Karpas-422 (cell line): ENCODE results near the gene SVIL. TPM values are rescaled to one million over a fixed set of nuclear protein-coding genes. Genes with fewer than 3 reads are reported as not detected.
"Not testable (repeated sequence)": the region's sequence is repeated elsewhere in the genome, so short reads cannot be mapped to it uniquely, and the experiment has no call there.

Experiments used
- DNase-seq: peaks from one replicate; pipeline ENCODE4 v3.0.0-alpha.2; 2015
- H2AFZ ChIP-seq: fragments of 200-600 bp; sonication (generic); 2 replicates; pipeline ENCODE4 v1.6.1; 2014; ENCODE audit warnings: antibody characterized with exemption, low read length, mixed read lengths
- H3K27ac ChIP-seq: fragments of 200-600 bp; sonication (generic); 2 replicates; pipeline ENCODE4 v1.5.1; 2014; ENCODE audit warnings: mild to moderate bottlenecking, low read length, moderate library complexity
- H3K27me3 ChIP-seq: fragments of 200-600 bp; sonication (generic); 2 replicates; pipeline ENCODE4 v1.6.1; 2014; ENCODE audit warnings: low read length, mixed read lengths
- H3K36me3 ChIP-seq: fragments of 200-600 bp; sonication (generic); 2 replicates; pipeline ENCODE4 v1.6.1; 2014; ENCODE audit warnings: low read length, mixed read lengths; ENCODE audit not compliant: insufficient read depth
- H3K4me1 ChIP-seq: fragments of 200-600 bp; sonication (generic); 2 replicates; pipeline ENCODE4 v1.6.1; 2014; ENCODE audit warnings: mild to moderate bottlenecking, low read length, mixed read lengths
- H3K4me2 ChIP-seq: fragments of 200-600 bp; sonication (generic); 2 replicates; pipeline ENCODE4 v1.6.1; 2014; ENCODE audit warnings: low read length, low read depth, mild to moderate bottlenecking; ENCODE audit not compliant: poor library complexity, severe bottlenecking
- H3K4me3 ChIP-seq: fragments of 200-600 bp; sonication (generic); 2 replicates; pipeline ENCODE4 v1.5.1; 2014; ENCODE audit warnings: mild to moderate bottlenecking, antibody characterized with exemption, low read length, mixed read lengths
- H3K79me2 ChIP-seq: fragments of 200-600 bp; sonication (generic); 2 replicates; pipeline ENCODE4 v1.6.1; 2014; ENCODE audit warnings: mild to moderate bottlenecking, low read length, mixed read lengths
- H3K9ac ChIP-seq: fragments of 200-600 bp; sonication (generic); 2 replicates; pipeline ENCODE4 v1.6.0; 2014; ENCODE audit warnings: low read length
- H3K9me2 ChIP-seq: fragments of 200-600 bp; sonication (generic), shearing (Covaris generic); replicated peaks from 2 replicates; pipeline ENCODE4 v1.6.0; 2014; ENCODE audit warnings: mild to moderate bottlenecking, low read length, moderate library complexity; ENCODE audit not compliant: insufficient read depth
- H3K9me3 ChIP-seq: fragments of 300-700, 200-600 bp; sonication (generic); 2 replicates; pipeline ENCODE4 v1.6.1; 2014; ENCODE audit warnings: low read length, mixed read lengths
- H4K20me1 ChIP-seq: fragments of 200-600 bp; sonication (generic); 2 replicates; pipeline ENCODE4 v1.6.1; 2014; ENCODE audit warnings: mild to moderate bottlenecking, antibody characterized with exemption, low read length, low read depth; ENCODE audit not compliant: insufficient read depth
- total RNA-seq: library from RNA; depleted of rRNA; stranded (reverse); fragments of >200 nt; shearing (Covaris generic); gene quantifications from 2 replicates; pipeline ENCODE4 v1.2.3, GENCODE V29; 2014; ENCODE audit warnings: low replicate concordance

SVIL gene
- total RNA-seq, 1 experiment from 2014 or later: not detected

DNA sequence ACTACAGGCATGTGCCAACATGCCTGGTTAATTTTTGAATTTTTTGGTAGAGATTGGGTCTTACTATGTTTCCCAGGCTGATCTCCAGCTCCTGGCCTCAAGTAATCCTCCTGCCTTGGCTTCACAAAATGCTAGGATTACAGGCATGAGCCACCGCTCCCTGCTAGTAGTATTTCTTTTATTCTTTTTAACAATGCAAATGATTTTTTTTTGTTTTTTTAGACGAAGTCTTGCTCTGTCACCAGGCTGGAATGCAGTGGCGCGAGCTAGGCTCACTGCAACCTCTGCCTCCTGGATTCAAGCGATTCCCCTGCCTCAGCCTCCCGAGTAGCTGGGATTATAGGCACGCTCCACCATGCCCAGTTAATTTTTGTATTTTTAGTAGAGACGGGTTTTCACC lies 58.1 kb downstream of the SVIL start:
- Histone ChIP-seq H3K4me2 (no peak overlapping the region), H4K20me1 (no peaks in the 10 kb centered on the region), H2AFZ (no peak overlapping the region), H3K27ac (no peak overlapping the region), H3K9me2 (no peaks in the 10 kb centered on the region), H3K27me3 (no peaks in the 10 kb centered on the region), H3K9me3 (no peaks in the 10 kb centered on the region), H3K4me1 (no peaks in the 10 kb centered on the region), H3K4me3 (no peak overlapping the region), H3K9ac (no peak overlapping the region), H3K79me2 (no peaks in the 10 kb centered on the region), H3K36me3 (no peaks in the 10 kb centered on the region)
- no peak for DNase-seq

DNA sequence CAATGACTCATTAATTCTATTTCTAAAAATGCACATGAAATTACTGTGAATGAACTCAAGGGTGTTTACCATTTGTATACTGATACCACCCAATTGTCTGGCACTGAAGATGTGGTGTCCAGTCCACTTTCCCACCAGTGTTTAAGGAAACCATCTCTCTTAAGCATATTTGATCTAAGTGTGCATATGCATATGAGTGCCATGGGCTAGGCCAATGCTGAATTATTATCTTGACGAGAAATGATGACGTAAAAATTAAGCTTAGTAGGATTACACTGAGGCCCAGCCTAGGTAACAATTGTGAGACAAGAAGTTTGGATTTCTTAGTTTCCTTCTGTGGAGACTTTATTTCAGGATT lies 59.7 kb downstream of the SVIL start:
- Histone ChIP-seq H3K4me2 (no peak overlapping the region), H3K4me3 (no peak overlapping the region), H3K9me3 (no peaks in the 10 kb centered on the region), H4K20me1 (no peaks in the 10 kb centered on the region), H2AFZ (no peak overlapping the region), H3K9me2 (no peaks in the 10 kb centered on the region), H3K9ac (no peak overlapping the region), H3K36me3 (no peaks in the 10 kb centered on the region), H3K27ac (no peak overlapping the region), H3K79me2 (no peaks in the 10 kb centered on the region), H3K4me1 (no peaks in the 10 kb centered on the region), H3K27me3 (no peaks in the 10 kb centered on the region)
- DNase-seq: no peak

DNA sequence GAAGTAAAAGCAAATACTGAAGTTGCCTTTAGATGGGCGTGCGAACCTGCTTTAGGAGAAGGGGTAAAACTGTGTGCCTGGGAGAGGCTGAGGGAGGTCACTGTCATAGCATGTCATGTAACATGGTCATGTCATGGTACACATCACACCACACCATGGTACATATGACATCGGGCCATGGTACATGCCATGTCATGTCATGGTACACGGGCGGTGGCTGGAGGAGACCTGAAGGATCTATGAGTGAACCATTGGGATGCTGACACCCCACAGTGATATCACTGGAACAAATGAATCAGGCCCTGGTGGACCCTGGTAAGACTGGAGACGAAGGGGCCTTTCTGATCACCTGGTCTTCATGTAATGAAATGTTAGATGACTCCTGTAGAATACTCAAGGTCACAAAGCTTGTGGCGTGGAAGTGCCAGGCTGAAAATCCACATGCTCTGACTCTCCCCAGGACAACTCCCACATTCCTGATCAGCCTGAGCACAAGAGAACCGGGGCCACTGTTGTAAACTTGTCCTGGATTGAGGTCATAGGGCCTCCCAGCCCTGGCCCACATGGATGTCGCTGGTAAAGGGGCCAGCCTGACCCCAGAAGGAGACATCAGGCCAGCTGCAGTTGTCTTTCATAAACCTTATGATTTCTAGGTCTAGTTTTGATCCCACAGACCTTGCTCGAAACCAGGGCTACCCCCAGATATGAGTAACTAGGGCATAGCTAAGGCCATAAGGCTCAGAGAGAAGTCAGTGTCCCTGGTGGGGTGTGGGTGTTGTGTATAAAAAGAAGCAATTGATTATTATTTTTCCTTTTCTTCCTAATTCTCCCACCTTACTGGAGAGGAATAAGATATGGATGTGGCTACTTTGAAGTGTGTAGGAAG lies 60.3 kb downstream of the SVIL start:
- not testable (repeated sequence) for DNase-seq, H3K4me2 ChIP-seq, H3K79me2 ChIP-seq

DNA sequence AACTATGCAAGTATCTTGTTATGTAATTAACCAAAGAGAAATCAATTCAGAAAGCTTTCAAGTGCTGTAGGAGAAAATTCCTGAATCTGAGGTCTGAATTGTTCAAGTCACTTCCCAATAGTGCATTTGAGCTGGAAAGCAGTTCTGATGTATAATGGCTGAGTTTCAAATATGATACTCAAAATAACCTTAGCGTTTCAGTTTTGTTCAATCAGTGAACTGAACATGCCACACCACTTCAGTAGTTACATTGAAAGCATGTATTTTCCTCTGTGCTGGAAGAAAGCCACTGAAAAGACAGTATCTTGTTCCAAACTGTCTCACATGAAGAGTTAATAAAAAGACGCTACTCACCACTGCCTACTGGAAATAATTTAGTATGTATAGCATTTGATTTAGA lies 64.5 kb downstream of the SVIL start:
- not testable (repeated sequence) for H3K9me3 ChIP-seq, H3K4me2 ChIP-seq, H3K9ac ChIP-seq, H3K27me3 ChIP-seq, H2AFZ ChIP-seq, H3K4me3 ChIP-seq, H3K4me1 ChIP-seq, H3K79me2 ChIP-seq, H3K27ac ChIP-seq, H3K9me2 ChIP-seq, DNase-seq, H4K20me1 ChIP-seq, H3K36me3 ChIP-seq

More for the DNA sequence above, 60.3 kb downstream of the SVIL start:
- H3K4me1 ChIP-seq, H3K27me3 ChIP-seq, H3K27ac ChIP-seq, H3K9me2 ChIP-seq, H3K9ac ChIP-seq, H3K4me3 ChIP-seq, H4K20me1 ChIP-seq, H3K9me3 ChIP-seq, H3K36me3 ChIP-seq, H2AFZ ChIP-seq: not testable (repeated sequence)

DNA sequence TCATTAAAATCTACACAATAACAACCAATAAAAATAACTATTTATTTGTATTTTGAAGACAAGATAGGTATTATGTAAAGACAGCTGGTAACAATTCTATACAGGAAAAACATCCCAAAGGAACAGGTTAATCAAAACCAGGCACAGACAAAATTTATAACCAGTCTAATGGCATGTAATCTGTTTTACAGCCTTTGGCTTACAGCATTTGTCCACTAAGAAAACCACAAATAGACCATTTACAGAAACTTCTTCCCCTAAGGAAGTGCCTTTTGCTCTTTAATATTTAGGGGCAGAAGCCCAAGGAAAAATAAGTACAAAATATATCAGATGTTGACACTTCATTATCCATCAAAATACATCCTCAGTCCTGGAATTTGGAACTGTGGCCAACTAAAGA lies 65.0 kb downstream of the SVIL start:
- Histone ChIP-seq H3K9me3 (no peaks in the 10 kb centered on the region), H3K79me2 (no peaks in the 10 kb centered on the region), H3K4me3 (no peak overlapping the region), H2AFZ (no peak overlapping the region), H3K4me2 (no peak overlapping the region), H4K20me1 (no peaks in the 10 kb centered on the region), H3K27me3 (no peaks in the 10 kb centered on the region), H3K9ac (no peak overlapping the region), H3K27ac (no peak overlapping the region), H3K36me3 (no peaks in the 10 kb centered on the region), H3K9me2 (no peaks in the 10 kb centered on the region), H3K4me1 (no peaks in the 10 kb centered on the region)
- DNase-seq: no peak

DNA sequence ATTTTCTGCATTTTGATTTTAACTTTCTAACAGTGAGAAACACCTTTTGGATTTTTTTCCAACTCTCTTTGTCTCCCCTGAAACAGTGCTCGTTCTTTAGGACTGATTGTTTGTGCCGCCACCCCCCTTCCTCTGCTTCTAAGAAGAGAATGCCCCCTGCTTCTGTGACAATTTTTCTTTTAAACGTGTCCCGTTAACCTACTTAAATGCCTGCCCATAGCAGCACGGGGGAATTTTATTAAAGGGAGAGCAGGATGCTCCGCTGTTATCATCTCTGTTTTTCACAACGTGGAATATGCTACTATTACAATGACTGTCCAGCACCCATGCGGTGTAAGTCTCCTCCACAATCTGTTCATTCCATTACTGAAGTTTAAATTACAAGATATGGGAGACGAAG lies 67.8 kb downstream of the SVIL start:
- no peaks in the 10 kb centered on the region for H3K27me3 ChIP-seq

DNA sequence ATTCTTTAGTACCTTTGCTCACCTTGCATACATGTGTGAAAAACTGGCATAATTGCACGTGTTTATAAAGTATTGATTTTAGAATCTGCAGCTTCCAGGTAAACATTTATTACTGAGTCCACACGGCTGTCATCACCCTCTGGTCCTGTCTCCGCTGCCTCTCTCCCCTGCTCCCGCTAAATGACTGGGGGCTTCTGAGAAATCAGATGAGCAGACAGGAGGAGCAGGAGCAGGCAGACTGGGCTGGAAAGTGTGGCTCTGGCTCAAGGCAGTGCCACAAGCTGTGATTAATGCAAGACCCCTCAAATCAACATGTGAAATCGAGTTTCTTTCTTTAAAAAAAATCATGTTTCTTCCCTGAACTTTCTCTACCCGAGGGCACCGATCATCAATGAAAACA lies 68.6 kb downstream of the SVIL start:
- H2AFZ ChIP-seq, DNase-seq, H3K27ac ChIP-seq, H3K4me3 ChIP-seq, H3K4me1 ChIP-seq, H3K9me2 ChIP-seq, H3K9ac ChIP-seq, H3K79me2 ChIP-seq, H3K9me3 ChIP-seq, H4K20me1 ChIP-seq, H3K36me3 ChIP-seq, H3K4me2 ChIP-seq, H3K27me3 ChIP-seq: not testable (repeated sequence)

More for the DNA sequence above, 67.8 kb downstream of the SVIL start:
- Histone ChIP-seq H3K9me3 (no peaks in the 10 kb centered on the region), H3K36me3 (no peaks in the 10 kb centered on the region), H3K4me2 (no peak overlapping the region), H3K9me2 (no peaks in the 10 kb centered on the region), H3K79me2 (no peaks in the 10 kb centered on the region), H4K20me1 (no peaks in the 10 kb centered on the region), H3K27ac (no peak overlapping the region), H2AFZ (no peak overlapping the region), H3K9ac (no peak overlapping the region), H3K4me1 (no peaks in the 10 kb centered on the region), H3K4me3 (no peak overlapping the region)
- DNase-seq: no peak

DNA sequence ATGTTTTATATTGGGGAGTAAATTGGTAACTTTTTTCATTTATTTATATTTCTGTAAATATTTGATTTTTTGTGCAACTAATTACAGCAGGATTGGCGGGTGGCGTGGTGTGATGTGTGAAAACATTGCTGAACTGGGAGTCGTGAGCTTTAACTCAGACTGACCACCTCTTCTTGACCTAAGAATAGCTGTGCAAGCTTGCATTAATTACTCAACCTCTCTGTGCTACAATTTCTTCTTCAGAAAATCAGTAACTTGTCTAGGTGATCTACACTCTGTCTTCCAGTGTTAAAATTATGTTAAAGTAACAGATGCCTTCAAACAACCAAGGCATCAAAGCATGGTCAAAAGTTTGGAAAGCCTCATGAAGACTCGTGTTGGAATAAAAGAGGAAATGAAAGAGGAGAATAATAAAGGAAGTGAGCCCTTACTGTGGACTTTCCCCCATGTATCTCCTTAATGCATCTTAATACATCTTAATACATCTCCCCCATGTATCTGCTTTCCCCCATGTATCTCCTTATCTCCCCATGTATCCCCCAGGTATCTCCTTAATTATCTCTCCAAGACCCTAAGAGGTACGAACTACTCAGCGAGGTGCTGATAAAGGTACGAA lies 71.2 kb downstream of the SVIL start:
- Histone ChIP-seq H3K4me1 (no peaks in the 10 kb centered on the region), H3K4me3 (no peak overlapping the region), H3K27ac (no peak overlapping the region), H3K9me3 (no peaks in the 10 kb centered on the region), H3K27me3 (no peaks in the 10 kb centered on the region), H2AFZ (no peak overlapping the region), H3K79me2 (no peaks in the 10 kb centered on the region), H3K36me3 (no peaks in the 10 kb centered on the region), H4K20me1 (no peaks in the 10 kb centered on the region), H3K9ac (no peak overlapping the region), H3K9me2 (no peaks in the 10 kb centered on the region), H3K4me2 (no peak overlapping the region)
- no peak for DNase-seq
